ENCODE measurements around the gene LRRK2.

Gene LRRK2

GRCh38 chr12:40312196-40312595, 87.4 kb downstream of the LRRK2 start:
- no peak for ATAC-seq
- no peaks in the 10 kb centered on the region for H3K4me1 Mint-ChIP-seq
- H3K27ac Mint-ChIP-seq, result no peak overlapping the region
- H3K36me3 Mint-ChIP-seq, result no peaks in the 10 kb centered on the region
- no peak overlapping the region for H3K4me3 Mint-ChIP-seq
- no peaks in the 10 kb centered on the region for H3K9me3 Mint-ChIP-seq
- DNase-seq (ENCODE audit: low spot score in 2 of 2), result no peak

GRCh38 chr12:40312982-40313576, 88.3 kb downstream of the LRRK2 start:
- Mint-ChIP-seq H3K4me1 (no peaks in the 10 kb centered on the region), H3K9me3 (no peaks in the 10 kb centered on the region), H3K27ac (no peak overlapping the region), H3K36me3 (no peaks in the 10 kb centered on the region), H3K4me3 (no peak overlapping the region)
- ATAC-seq (no peak), DNase-seq (ENCODE audit: low spot score in 2 of 2) (no peak)

DNA sequence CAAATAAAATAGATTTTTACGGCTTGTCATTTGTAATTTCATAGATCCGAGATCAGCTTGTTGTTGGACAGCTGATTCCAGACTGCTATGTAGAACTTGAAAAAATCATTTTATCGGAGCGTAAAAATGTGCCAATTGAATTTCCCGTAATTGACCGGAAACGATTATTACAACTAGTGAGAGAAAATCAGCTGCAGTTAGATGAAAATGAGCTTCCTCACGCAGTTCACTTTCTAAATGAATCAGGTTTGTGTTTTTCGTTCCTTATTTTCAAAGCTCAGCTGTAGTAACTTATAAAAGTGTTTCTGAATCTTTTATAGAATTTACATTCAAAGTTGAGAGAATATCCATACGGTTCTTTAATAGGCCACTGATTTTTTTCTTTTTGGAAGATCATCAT, 89.1 kb downstream of the LRRK2 start:
- no peak for ATAC-seq
- H3K9me3 Mint-ChIP-seq, result no peaks in the 10 kb centered on the region
- no peak overlapping the region for H3K27ac Mint-ChIP-seq
- no peaks in the 10 kb centered on the region for H3K4me1 Mint-ChIP-seq
- no peaks in the 10 kb centered on the region for H3K36me3 Mint-ChIP-seq
- no peak for DNase-seq (ENCODE audit: low spot score in 2 of 2)
- no peak overlapping the region for H3K4me3 Mint-ChIP-seq

- no peak for ATAC-seq
- H3K4me3 Mint-ChIP-seq, result no peak overlapping the region
- H3K9me3 Mint-ChIP-seq, result no peaks in the 10 kb centered on the region
- no peak for DNase-seq (ENCODE audit: low spot score in 2 of 2)
- H3K36me3 Mint-ChIP-seq, result no peaks in the 10 kb centered on the region
- no peak overlapping the region for H3K27ac Mint-ChIP-seq
- no peaks in the 10 kb centered on the region for H3K4me1 Mint-ChIP-seq
These were observed 90.1 kb downstream of the LRRK2 start for GRCh38 chr12:40314927-40315326.

- no peaks in the 10 kb centered on the region for H3K4me1 Mint-ChIP-seq
- ATAC-seq (no peak), DNase-seq (ENCODE audit: low spot score in 2 of 2) (no peak)
- H3K27ac Mint-ChIP-seq, result no peak overlapping the region
- no peaks in the 10 kb centered on the region for H3K36me3 Mint-ChIP-seq
- no peaks in the 10 kb centered on the region for H3K9me3 Mint-ChIP-seq
- no peak overlapping the region for H3K4me3 Mint-ChIP-seq
These were observed 90.6 kb downstream of the LRRK2 start for GRCh38 chr12:40315375-40315774.

GRCh38 chr12:40324261-40324660, 99.5 kb downstream of the LRRK2 start:
- no peak overlapping the region for H3K4me3 Mint-ChIP-seq
- ATAC-seq (no peak), DNase-seq (ENCODE audit: low spot score in 2 of 2) (no peak)
- no peaks in the 10 kb centered on the region for H3K9me3 Mint-ChIP-seq
- H3K36me3 Mint-ChIP-seq, result no peaks in the 10 kb centered on the region
- no peaks in the 10 kb centered on the region for H3K4me1 Mint-ChIP-seq
- no peak overlapping the region for H3K27ac Mint-ChIP-seq

DNA sequence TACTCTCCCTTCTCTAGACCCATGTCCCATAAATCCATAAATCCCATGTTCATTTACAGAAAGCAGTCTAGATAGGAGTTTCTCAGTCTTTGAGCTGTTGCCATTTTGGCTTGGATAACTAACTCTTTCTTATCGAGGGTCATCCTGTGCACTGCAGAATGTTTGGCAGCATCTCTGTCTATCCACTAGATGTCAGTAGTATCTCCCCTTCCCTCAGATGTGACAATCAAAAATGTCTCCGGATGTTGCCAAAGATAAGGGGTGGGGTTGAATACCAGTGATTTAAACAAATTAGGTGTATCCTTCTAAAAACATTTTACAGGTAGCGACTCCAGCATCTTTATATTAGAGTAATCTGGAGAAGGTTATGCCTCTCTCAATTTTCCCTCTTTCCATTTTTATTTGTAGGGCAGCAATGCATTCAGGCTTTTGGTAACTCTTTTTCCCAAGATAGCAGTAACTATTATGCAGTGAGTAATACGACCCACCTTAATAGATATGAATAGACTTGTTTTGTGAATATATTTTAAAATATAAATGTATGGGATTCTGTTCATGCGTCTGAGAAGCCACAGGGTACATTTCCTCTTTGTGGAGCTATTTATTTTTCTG, 100.7 kb downstream of the LRRK2 start:
- DNase-seq (ENCODE audit: low spot score in 2 of 2), result no peak
- H3K9me3 Mint-ChIP-seq, result no peaks in the 10 kb centered on the region
- H3K27ac Mint-ChIP-seq, result no peak overlapping the region
- no peaks in the 10 kb centered on the region for H3K4me1 Mint-ChIP-seq
- no peaks in the 10 kb centered on the region for H3K36me3 Mint-ChIP-seq
- ATAC-seq, result no peak
- no peak overlapping the region for H3K4me3 Mint-ChIP-seq

DNA sequence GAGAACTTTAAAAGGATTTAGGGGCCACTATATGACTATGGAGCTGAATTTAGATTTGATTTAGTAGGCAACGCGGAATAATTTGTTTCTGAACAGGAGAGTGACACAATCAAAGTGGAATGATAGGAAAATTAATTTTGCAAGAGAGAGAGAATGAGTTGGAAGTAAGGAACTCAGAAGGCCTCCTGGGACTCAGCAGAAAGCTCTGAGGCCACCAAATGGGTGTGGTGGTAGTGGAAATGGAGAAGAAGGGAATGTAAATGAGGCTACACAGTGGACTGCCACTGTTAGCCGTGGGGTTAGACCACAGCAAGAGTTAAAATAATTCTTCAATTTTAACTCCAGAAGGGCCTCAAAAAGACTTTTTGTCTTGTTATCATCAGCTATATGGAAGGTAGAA, 102.7 kb downstream of the LRRK2 start:
- Mint-ChIP-seq H3K9me3 (no peaks in the 10 kb centered on the region), H3K27ac (no peak overlapping the region), H3K4me1 (no peaks in the 10 kb centered on the region), H3K36me3 (no peaks in the 10 kb centered on the region), H3K4me3 (no peak overlapping the region)
- no peak for DNase-seq (ENCODE audit: low spot score in 2 of 2)
- no peak for ATAC-seq

DNA sequence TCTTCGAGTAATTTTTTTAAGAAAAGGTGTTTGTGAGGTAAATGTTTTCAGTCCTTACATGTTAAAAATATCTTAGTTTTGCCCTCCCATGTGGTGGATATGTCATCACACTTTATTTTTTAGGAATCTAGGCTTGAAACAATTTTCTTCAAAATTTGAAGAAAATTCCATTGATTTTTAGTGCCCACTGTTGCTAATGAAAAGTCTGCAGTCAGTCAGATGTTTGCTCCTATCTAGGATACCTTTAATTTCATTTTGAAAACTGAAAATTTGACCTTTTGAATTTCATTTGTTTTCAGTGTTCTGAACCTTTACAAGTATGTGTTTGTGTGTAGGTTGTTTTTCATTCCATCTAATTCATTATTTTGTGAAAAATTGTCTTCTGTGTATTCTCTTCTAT, 105.4 kb downstream of the LRRK2 start:
- no peak overlapping the region for H3K4me3 Mint-ChIP-seq
- peaks cover 3% of the 10 kb centered on the region for H3K9me3 Mint-ChIP-seq
- no peak overlapping the region for H3K27ac Mint-ChIP-seq
- no peaks in the 10 kb centered on the region for H3K4me1 Mint-ChIP-seq
- no peak for ATAC-seq
- no peaks in the 10 kb centered on the region for H3K36me3 Mint-ChIP-seq
- no peak for DNase-seq (ENCODE audit: low spot score in 2 of 2)

GRCh38 chr12:40331886-40332285, 107.1 kb downstream of the LRRK2 start:
- H3K27ac Mint-ChIP-seq, result no peak overlapping the region
- H3K9me3 Mint-ChIP-seq, result peaks cover 3% of the 10 kb centered on the region
- H3K36me3 Mint-ChIP-seq, result no peaks in the 10 kb centered on the region
- no peak overlapping the region for H3K4me3 Mint-ChIP-seq
- ATAC-seq, result no peak
- DNase-seq (ENCODE audit: low spot score in 2 of 2), result no peak
- H3K4me1 Mint-ChIP-seq, result no peaks in the 10 kb centered on the region

DNA sequence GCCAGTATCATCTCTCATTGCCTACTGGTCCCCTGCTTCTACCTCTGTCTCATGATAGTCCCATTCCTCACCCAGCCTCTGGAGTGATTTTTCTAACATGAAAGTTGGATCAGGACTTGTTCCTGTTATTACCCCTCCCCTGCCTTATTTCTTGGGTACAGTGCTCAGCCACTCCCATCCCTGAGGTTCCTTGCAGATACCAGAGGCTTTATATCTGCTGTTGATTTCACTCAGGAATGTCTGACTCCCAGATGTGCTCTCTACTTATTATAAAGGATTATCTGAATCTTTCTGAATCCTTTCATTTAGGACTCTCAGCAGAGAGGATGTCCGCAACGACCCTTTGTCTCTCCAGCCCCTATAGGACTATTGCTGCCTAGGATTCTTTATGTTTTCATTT, 111.2 kb downstream of the LRRK2 start:
- DNase-seq (ENCODE audit: low spot score in 2 of 2) (no peak), ATAC-seq (no peak)
- Mint-ChIP-seq H3K4me1 (no peaks in the 10 kb centered on the region), H3K9me3 (peaks cover 3% of the 10 kb centered on the region), H3K36me3 (no peaks in the 10 kb centered on the region), H3K4me3 (no peak overlapping the region), H3K27ac (no peak overlapping the region)

GRCh38 chr12:40336573-40337199, 111.9 kb downstream of the LRRK2 start:
- Mint-ChIP-seq H3K36me3 (no peaks in the 10 kb centered on the region), H3K9me3 (peaks cover 3% of the 10 kb centered on the region), H3K4me1 (no peaks in the 10 kb centered on the region), H3K27ac (no peak overlapping the region), H3K4me3 (no peak overlapping the region)
- ATAC-seq (no peak), DNase-seq (ENCODE audit: low spot score in 2 of 2) (no peak)

GRCh38 chr12:40338071-40338470, 113.3 kb downstream of the LRRK2 start:
- Mint-ChIP-seq H3K4me1 (no peaks in the 10 kb centered on the region), H3K4me3 (no peak overlapping the region), H3K9me3 (peaks cover 3% of the 10 kb centered on the region), H3K36me3 (no peaks in the 10 kb centered on the region), H3K27ac (no peak overlapping the region)
- ATAC-seq (no peak), DNase-seq (ENCODE audit: low spot score in 2 of 2) (no peak)

- ATAC-seq, result no peak
- H3K36me3 Mint-ChIP-seq, result no peaks in the 10 kb centered on the region
- peaks cover 2% of the 10 kb centered on the region for H3K9me3 Mint-ChIP-seq
- H3K4me3 Mint-ChIP-seq, result no peak overlapping the region
- no peak for DNase-seq (ENCODE audit: low spot score in 2 of 2)
- no peaks in the 10 kb centered on the region for H3K4me1 Mint-ChIP-seq
- no peak overlapping the region for H3K27ac Mint-ChIP-seq
These were observed 113.8 kb downstream of the LRRK2 start for GRCh38 chr12:40338621-40339020.

- no peak for DNase-seq (ENCODE audit: low spot score in 2 of 2)
- Mint-ChIP-seq H3K4me3 (no peak overlapping the region), H3K27ac (no peak overlapping the region), H3K4me1 (no peaks in the 10 kb centered on the region), H3K9me3 (no peaks in the 10 kb centered on the region), H3K36me3 (no peaks in the 10 kb centered on the region)
- no peak for ATAC-seq
These were observed 117.2 kb downstream of the LRRK2 start for GRCh38 chr12:40342010-40342409.

- H3K4me1 Mint-ChIP-seq, result no peaks in the 10 kb centered on the region
- no peak overlapping the region for H3K4me3 Mint-ChIP-seq
- ATAC-seq, result no peak
- DNase-seq (ENCODE audit: low spot score in 2 of 2), result no peak
- no peaks in the 10 kb centered on the region for H3K36me3 Mint-ChIP-seq
- no peaks in the 10 kb centered on the region for H3K9me3 Mint-ChIP-seq
- no peak overlapping the region for H3K27ac Mint-ChIP-seq
These were observed 118.3 kb downstream of the LRRK2 start for GRCh38 chr12:40343124-40343523.
